Right cardiac atrium (tissue), 5 donors: Measurements from ENCODE around the gene TPGS2. TPM values are rescaled to one million over a fixed set of nuclear protein-coding genes. Genes with fewer than 3 reads are reported as not detected.

Experiments
- ATAC-seq, 2 donors: fragments of 200-7000 bp; cut with Tn5 transposase; one replicate each; pipeline versions ENCODE4 v1.8.0 to v1.9.1; 2020; ENCODE audit warnings: moderate library complexity in 2 of 2, mild to moderate bottlenecking in 1 of 2
- DNase-seq, 3 donors: peaks; one replicate each; pipeline ENCODE4 v3.0.0-alpha.2; 2020
- H3K27ac ChIP-seq: one replicate; pipeline ENCODE4 v1.5.1; 2013; ENCODE audit warnings: mild to moderate bottlenecking, low read length, control low read depth, moderate library complexity
- H3K27me3 ChIP-seq: one replicate; pipeline ENCODE4 v1.6.1; 2013; ENCODE audit not compliant: control insufficient read depth, insufficient read depth
- H3K4me1 ChIP-seq: one replicate; pipeline ENCODE4 v1.6.1; 2013; ENCODE audit warnings: low read length; ENCODE audit not compliant: control insufficient read depth, insufficient read depth
- H3K4me3 ChIP-seq: one replicate; pipeline ENCODE4 v1.5.1; 2013; ENCODE audit warnings: low read length, control low read depth
- H3K9me3 ChIP-seq: one replicate; pipeline ENCODE4 v1.6.1; 2013; ENCODE audit warnings: low read length; ENCODE audit not compliant: control insufficient read depth
- WGBS: extraction: QIAGEN DNeasy Blood & Tissue Kit; methylation state at CpG from one replicate; pipeline ENCODE4 v1.1.7; 2013; 5-methylcytosine and 5-hydroxymethylcytosine counted together
- intact Hi-C, 4 donors: fragments of 100-400 bp; cut with DNase I; formaldehyde crosslinking; loops; one replicate each; pipeline versions ENCODE4 v1.11.0 to v1.14.0; 2022 to 2023
- polyA plus RNA-seq: library from polyadenylated mRNA; stranded (reverse); fragments of 200-250 nt; gene quantifications from one replicate; pipeline ENCODE4 v1.2.3, GENCODE V29; 2013
- total RNA-seq, 4 donors: library from RNA; stranded (reverse); fragmentation: NEBNext Ultra II Directional; extraction: Animal tissue kit (Norgen Biotek cat#: 25700); gene quantifications; one replicate each; pipeline ENCODE4 v1.2.1, GENCODE V29; 2021
- donor health status: healthy with polysubstance abuse.
- donor health status: DM: no; HTN: yes; CAD: no.
- donor health status: DM: no; HTN: no; CAD: no.
- donor health status: DM: no; HTN: yes; CAD: no; lungs with severe emphysema.
- donor health status: DM: yes; HTN: yes; CAD: no.

The TPGS2 gene
- total and polyA plus RNA-seq, 5 donors, result 63.8 to 91.3 (median 74.2) TPM

DNA sequence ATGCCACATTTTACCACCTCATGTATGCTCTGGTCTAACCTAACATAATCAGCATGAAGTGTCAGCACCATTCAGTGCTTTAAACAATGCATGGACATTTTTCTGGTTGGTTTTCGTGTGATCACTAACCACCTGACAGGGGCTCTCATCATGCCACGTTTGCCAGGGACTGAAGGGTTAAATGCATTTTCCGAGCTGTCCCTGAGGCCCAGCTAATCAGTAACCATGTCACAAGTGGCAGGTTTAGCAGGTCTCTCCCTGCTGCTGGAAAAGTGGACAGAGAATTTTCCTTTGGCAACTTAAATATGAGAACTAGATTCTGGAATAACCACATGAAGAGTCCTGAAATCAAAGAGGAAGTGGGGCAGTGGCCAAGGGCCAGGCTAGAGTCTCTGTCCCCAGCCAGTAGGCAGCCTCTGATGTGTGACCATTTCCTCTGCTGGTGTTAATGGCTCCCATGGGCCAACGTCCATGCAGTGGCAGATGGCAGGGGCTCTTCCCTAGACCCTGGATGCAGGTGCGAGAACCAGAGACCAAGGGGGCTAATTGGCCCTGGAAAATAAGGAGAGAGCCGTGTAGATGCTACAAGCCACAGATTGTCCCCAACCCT is 69.5 kb downstream of the TPGS2 start:
- no peaks in the 10 kb centered on the region for H3K9me3 ChIP-seq
- ATAC-seq (no peak), DNase-seq (no peak)
- no peak overlapping the region for H3K27ac ChIP-seq
- 50% methylated on average over 6 of the region's 6 CpGs for WGBS
- intact Hi-C loops, result loop anchor here (5.0 to 10.0 kb wide), 2 partner anchors 72 to 74 kb away; no protein-coding TSS in a partner anchor
- H3K4me1 ChIP-seq, result no peaks in the 10 kb centered on the region
- no peak overlapping the region for H3K4me3 ChIP-seq
- H3K27me3 ChIP-seq, result no peaks in the 10 kb centered on the region

DNA sequence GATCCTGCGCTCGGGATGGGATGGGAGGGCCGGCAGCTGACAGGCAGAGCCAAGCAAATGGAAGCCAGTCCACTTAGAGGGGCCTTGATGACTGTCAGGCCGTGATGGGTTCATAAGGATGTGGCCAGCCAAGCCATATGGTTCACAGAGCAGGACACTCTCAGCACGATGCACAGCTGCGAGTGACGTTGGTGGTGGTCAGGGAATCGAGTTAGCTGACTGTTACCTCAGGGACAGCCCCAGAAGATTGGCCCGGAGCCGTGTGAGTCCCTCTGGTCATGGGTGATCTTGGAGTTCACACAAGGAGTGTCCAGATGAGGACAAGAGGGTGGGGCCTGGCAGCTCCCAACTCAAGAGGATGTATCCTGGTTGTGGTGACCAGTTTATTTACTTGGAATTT is 70.2 kb downstream of the TPGS2 start:
- Histone ChIP-seq H3K9me3 (no peaks in the 10 kb centered on the region), H3K4me3 (no peak overlapping the region), H3K27ac (no peak overlapping the region), H3K4me1 (no peaks in the 10 kb centered on the region), H3K27me3 (no peaks in the 10 kb centered on the region)
- 73% methylated on average over 10 of the region's 10 CpGs for WGBS
- ATAC-seq, result peak in 1 of 2 donors; percentile 20
- intact Hi-C loops, result loop anchor here (5.0 to 10.0 kb wide), 2 partner anchors 71 to 74 kb away; no protein-coding TSS in a partner anchor
- no peak for DNase-seq

DNA sequence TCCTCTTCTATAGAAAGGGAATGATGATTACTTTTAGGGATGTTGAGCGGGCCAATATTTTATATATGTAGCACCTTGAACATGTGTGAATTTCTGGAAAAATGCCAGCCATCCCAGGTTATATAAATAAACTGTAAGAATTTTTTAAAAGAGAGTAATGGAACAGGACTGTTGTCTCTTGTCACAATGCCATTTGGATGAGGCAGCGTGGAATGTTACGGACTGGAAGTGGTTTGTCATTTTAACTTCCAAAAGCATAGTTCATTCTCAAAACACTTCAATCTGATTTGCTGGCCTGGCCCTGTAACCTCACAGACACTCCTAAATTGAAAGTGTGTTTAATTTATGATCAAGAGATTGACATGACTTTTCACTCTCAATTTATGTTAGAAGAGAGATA is 70.8 kb downstream of the TPGS2 start:
- no peak overlapping the region for H3K27ac ChIP-seq
- no peak for ATAC-seq
- H3K4me3 ChIP-seq, result no peak overlapping the region
- no peaks in the 10 kb centered on the region for H3K4me1 ChIP-seq
- H3K9me3 ChIP-seq, result no peaks in the 10 kb centered on the region
- intact Hi-C loops, result loop anchor here (5.0 to 10.0 kb wide), 2 partner anchors 71 to 73 kb away; no protein-coding TSS in a partner anchor
- no peaks in the 10 kb centered on the region for H3K27me3 ChIP-seq
- DNase-seq, result no peak
- 62% methylated on average over 3 of the region's 3 CpGs for WGBS

GRCh38 chr18:36757081-36757480 is 71.7 kb downstream of the TPGS2 start:
- WGBS, result 4% methylated on average over 1 of the region's 1 CpG
- Histone ChIP-seq H3K27ac (no peak overlapping the region), H3K9me3 (no peaks in the 10 kb centered on the region), H3K4me3 (no peak overlapping the region), H3K4me1 (no peaks in the 10 kb centered on the region), H3K27me3 (no peaks in the 10 kb centered on the region)
- DNase-seq (no peak), ATAC-seq (peak in 1 of 2 donors; percentile 70)
- intact Hi-C loops, result loop anchor here (5.0 to 10.0 kb wide), 2 partner anchors 70 to 72 kb away; no protein-coding TSS in a partner anchor

DNA sequence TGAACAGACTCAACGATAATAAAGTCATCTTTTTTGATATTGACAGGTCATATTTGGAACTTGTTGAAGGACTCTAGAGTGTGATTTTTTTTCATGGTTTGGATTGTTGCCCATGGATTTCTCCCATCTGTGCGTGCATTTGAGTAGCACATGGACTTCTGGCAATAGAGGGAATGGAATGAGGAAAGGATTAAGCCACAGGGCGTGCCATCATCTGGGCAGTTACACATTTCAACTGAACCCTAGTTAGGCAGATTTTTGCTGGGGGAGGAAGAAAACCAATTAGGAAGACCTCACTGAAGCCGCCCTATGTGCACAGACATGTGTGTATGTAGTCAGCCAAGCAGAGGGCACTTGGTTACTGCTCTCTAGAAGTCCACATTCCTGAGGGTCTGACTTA is 72.6 kb downstream of the TPGS2 start:
- no peak for ATAC-seq
- Histone ChIP-seq H3K27ac (no peak overlapping the region), H3K27me3 (no peaks in the 10 kb centered on the region), H3K4me3 (no peak overlapping the region), H3K9me3 (no peaks in the 10 kb centered on the region), H3K4me1 (no peaks in the 10 kb centered on the region)
- intact Hi-C loops, result loop anchor here (5.0 to 10.0 kb wide), 2 partner anchors 69 to 71 kb away; no protein-coding TSS in a partner anchor
- WGBS, result 50% methylated on average over 4 of the region's 4 CpGs
- DNase-seq, result no peak

- WGBS, result 38% methylated on average over 3 of the region's 3 CpGs
- ATAC-seq, result peak; percentile 21 to 43
- Histone ChIP-seq H3K27me3 (no peaks in the 10 kb centered on the region), H3K4me1 (no peaks in the 10 kb centered on the region), H3K27ac (peak overlapping the region; percentile 72), H3K4me3 (no peak overlapping the region), H3K9me3 (no peaks in the 10 kb centered on the region)
- no peak for DNase-seq
- intact Hi-C loops, result loop anchor here in 1 of 4 donors (10.0 kb wide), 1 partner anchor 68 kb away; no protein-coding TSS in a partner anchor
Measured at GRCh38 chr18:36752929-36753865, 75.6 kb downstream of the TPGS2 start.

- ATAC-seq (peak in 1 of 2 donors; percentile 36), DNase-seq (peak in 1 of 3 donors; percentile 33)
- WGBS, result 90% methylated on average over 25 of the region's 25 CpGs
- no peaks in the 10 kb centered on the region for H3K4me1 ChIP-seq
- no peak overlapping the region for H3K27ac ChIP-seq
- no peak overlapping the region for H3K4me3 ChIP-seq
- H3K9me3 ChIP-seq, result no peaks in the 10 kb centered on the region
- intact Hi-C loops, result no loop called here
- no peaks in the 10 kb centered on the region for H3K27me3 ChIP-seq
Measured at GRCh38 chr18:36745219-36745975, 83.4 kb downstream of the TPGS2 start.

GRCh38 chr18:36744261-36744876 is 84.4 kb downstream of the TPGS2 start:
- H3K4me3 ChIP-seq, result no peak overlapping the region
- intact Hi-C loops, result no loop called here
- WGBS, result 79% methylated on average over 6 of the region's 6 CpGs
- no peaks in the 10 kb centered on the region for H3K9me3 ChIP-seq
- no peak overlapping the region for H3K27ac ChIP-seq
- no peaks in the 10 kb centered on the region for H3K4me1 ChIP-seq
- H3K27me3 ChIP-seq, result no peaks in the 10 kb centered on the region
- ATAC-seq (no peak), DNase-seq (no peak)
